ENCODE results near the gene GPBAR1.

The GPBAR1 gene, protein sequence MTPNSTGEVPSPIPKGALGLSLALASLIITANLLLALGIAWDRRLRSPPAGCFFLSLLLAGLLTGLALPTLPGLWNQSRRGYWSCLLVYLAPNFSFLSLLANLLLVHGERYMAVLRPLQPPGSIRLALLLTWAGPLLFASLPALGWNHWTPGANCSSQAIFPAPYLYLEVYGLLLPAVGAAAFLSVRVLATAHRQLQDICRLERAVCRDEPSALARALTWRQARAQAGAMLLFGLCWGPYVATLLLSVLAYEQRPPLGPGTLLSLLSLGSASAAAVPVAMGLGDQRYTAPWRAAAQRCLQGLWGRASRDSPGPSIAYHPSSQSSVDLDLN

DNA sequence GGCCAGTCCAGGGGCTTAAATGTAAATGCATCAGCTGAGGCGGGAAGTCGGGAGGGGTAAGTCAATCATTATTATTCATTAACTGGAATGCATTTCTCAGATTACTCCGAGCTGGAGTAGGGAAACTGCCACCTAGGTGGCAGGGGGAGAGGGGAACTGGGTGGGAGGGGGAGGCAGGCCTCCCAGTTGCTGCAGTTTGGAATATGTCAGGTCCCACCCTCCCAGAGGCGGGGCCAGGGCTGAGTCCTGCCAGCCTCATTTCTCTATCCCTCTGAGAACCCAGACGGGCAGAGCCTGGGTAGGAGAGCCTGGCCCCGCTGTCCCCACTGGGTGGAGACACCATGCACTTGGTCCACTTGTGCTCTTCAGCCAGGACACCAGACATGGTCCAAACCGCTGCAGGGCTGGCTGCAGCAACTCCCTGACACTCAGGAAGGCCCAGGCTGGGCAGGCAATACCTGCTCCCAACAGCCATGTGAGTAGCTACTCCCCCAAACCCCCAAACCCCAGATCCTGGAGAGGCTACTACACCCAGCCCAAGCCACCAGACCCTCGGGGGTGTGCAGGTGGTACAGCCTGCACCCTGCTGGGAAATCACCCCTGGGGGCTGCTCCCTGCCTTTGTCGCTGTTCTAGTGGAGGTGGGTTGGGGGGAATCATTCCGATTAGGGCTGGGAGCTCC lies at the start of gene GPBAR1:
Gene GPBAR1 (plus strand): TSS at position 274 of the 681 bp plus-strand sequence. CDS start 1,710 bp downstream, outside the sequence.
- Mint-ChIP-seq H3K4me1 (ENCODE audit: low read depth) (peaks cover 98% of the 10 kb centered on the region), H3K9me3 (no peaks in the 10 kb centered on the region), H3K4me3 (peak within 1 kb of the TSS; percentile 68), H3K27ac (peak within 1 kb of the TSS; percentile 81), H3K27me3 (no peaks in the 10 kb centered on the region), H3K36me3 (ENCODE audit: low read depth) (peaks cover 45% of the 10 kb centered on the region)
- intact Hi-C loops (cut with micrococcal nuclease) = no loop called here

DNA sequence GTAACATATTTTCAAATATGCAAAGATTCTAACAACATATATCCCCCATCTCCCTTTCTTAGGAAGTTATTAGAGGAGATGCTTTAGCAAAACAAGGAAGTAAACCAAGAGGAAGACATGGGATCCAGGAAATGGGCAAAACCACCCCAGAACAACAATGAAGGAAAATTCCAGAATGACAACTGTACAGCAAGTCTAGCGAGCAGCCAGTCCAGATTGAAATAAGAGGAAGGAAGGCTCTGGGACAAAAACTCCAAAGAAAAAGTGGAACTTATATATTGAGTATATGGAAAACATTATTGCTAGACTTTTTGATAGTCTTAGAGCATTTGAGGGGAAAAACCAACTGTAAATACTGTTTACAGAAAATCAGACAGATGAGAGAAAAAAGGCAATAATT lies 46.7 kb upstream of the GPBAR1 start:
- Mint-ChIP-seq H3K36me3 (ENCODE audit: low read depth) (peaks cover 33% of the 10 kb centered on the region), H3K9me3 (peaks cover 10% of the 10 kb centered on the region), H3K4me3 (no peak overlapping the region), H3K27me3 (no peaks in the 10 kb centered on the region), H3K27ac (peak overlapping the region; percentile 85), H3K4me1 (ENCODE audit: low read depth) (peaks cover 33% of the 10 kb centered on the region)
- intact Hi-C loops (cut with micrococcal nuclease) = no loop called here

DNA sequence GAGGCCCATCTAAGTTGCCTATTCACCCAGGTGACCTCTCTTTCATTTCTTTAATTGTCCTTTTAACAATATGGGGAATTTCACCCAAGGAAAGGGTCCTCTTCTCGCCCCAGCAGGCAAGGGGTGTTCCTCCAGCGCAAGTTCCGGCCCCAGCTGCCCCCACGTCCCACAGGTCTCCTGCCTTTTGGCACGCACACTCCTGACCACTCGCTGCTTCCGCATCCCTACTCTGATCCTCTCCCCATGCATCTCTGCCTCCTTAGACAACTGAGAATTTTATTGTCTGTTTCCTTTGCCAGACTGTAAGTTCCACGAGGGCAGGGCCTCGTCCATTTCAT lies 44.5 kb upstream of the GPBAR1 start:
- Mint-ChIP-seq H3K36me3 (ENCODE audit: low read depth) (peaks cover 48% of the 10 kb centered on the region), H3K4me3 (peak overlapping the region; percentile 95), H3K4me1 (ENCODE audit: low read depth) (peaks cover 44% of the 10 kb centered on the region), H3K27me3 (no peaks in the 10 kb centered on the region), H3K27ac (peak overlapping the region; percentile 99), H3K9me3 (no peaks in the 10 kb centered on the region)
- intact Hi-C loops (cut with micrococcal nuclease) = loop anchor here (5.0 kb wide), 1 partner anchor 41 kb away; no protein-coding TSS in a partner anchor

DNA sequence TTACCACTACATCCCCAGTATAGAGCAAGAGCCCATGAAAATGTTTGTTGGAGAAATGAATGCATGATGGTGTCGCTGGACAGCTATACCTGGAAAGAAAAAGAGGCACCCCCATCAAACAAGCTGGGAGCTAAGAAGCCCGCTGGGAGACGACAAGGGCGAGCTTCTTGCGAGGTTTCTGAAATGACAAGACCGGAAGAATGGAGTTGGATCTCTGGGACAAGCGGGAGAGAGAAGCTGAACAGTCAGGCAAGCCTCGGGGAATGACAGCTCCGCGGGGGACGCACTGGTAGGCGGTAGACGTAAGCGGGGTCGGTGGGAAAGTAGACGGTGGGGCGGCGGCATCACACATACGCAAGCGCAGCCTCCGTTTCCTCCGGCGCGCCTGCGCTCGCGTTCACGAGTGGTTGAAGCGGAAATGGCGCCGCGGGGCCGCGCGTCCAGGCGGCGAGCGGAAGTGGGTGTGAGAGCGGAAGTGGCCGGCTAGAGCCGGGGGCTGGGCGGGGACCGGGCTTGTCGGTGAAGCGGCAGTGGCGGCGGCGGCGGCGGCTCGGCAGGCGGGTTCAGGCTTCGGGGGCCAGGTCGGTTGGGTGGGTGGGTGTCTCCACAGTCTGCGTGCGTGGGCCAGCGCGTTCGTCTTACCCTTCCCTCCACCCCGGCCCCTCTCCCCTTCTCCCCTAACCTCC lies 44.0 kb upstream of the GPBAR1 start, which contains the start of gene ARPC2:
Gene ARPC2 (plus strand): TSS at position 516 of the 686 bp plus-strand sequence. CDS start 282 bp downstream, outside the sequence.
- intact Hi-C loops (cut with micrococcal nuclease) = loop anchor here (5.0 kb wide), 1 partner anchor 40 kb away; no protein-coding TSS in a partner anchor
- H3K4me3 Mint-ChIP-seq = peak within 1 kb of the TSS; percentile 95
- H3K9me3 Mint-ChIP-seq = no peaks in the 10 kb centered on the region
- peaks cover 53% of the 10 kb centered on the region for H3K36me3 Mint-ChIP-seq (ENCODE audit: low read depth)
- no peaks in the 10 kb centered on the region for H3K27me3 Mint-ChIP-seq
- H3K27ac Mint-ChIP-seq = peak within 1 kb of the TSS; percentile 99
- H3K4me1 Mint-ChIP-seq (ENCODE audit: low read depth) = peaks cover 49% of the 10 kb centered on the region

DNA sequence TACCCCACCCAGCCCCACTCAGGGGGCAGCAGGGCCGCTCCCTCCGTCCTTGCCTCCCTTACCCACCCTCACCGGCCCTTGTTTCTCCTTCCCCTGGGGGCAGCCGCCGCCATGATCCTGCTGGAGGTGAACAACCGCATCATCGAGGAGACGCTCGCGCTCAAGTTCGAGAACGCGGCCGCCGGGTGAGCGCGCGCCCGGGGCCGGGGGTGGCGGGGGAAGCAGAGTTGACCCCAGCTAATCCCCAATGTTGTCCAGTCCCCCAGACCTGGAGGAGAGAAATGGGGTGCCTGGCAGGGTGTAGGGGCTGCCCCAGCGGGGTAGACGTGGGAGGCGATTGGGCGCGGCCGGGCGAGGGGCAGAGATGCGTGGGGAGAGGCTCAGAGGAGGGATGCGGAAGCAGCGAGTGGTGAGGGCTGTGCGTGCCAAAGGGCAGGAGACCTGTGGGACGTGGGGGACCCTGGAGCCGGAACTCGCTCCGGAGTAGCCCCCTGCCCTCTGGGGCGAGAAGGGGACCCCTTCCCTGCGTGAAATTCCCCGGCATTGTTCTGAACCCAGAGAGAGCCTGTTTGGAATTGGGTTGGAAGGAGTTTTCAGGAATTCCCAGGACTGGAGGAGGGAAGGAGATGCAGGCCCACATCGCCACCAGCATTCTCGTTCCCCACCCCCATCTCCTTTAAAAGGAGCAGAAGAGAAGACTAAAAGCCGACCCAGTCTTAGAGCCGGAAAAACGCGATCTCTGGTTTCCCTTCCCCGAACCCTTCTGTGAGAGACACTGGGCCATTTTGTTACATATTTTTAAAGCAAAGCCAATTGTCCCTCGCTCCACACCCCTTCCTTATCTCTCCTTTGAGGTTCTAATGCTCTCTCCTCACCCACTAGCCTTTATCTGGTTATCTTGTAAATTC lies 43.2 kb upstream of the GPBAR1 start:
- Mint-ChIP-seq H3K36me3 (ENCODE audit: low read depth) (peaks cover 60% of the 10 kb centered on the region), H3K4me1 (ENCODE audit: low read depth) (peaks cover 54% of the 10 kb centered on the region), H3K27ac (peak overlapping the region; percentile 99), H3K27me3 (no peaks in the 10 kb centered on the region), H3K4me3 (peak overlapping the region; percentile 95), H3K9me3 (no peaks in the 10 kb centered on the region)
- intact Hi-C loops (cut with micrococcal nuclease) = loop anchor here (1.0 to 5.0 kb wide), 2 partner anchors 12 to 40 kb away; no protein-coding TSS in a partner anchor

DNA sequence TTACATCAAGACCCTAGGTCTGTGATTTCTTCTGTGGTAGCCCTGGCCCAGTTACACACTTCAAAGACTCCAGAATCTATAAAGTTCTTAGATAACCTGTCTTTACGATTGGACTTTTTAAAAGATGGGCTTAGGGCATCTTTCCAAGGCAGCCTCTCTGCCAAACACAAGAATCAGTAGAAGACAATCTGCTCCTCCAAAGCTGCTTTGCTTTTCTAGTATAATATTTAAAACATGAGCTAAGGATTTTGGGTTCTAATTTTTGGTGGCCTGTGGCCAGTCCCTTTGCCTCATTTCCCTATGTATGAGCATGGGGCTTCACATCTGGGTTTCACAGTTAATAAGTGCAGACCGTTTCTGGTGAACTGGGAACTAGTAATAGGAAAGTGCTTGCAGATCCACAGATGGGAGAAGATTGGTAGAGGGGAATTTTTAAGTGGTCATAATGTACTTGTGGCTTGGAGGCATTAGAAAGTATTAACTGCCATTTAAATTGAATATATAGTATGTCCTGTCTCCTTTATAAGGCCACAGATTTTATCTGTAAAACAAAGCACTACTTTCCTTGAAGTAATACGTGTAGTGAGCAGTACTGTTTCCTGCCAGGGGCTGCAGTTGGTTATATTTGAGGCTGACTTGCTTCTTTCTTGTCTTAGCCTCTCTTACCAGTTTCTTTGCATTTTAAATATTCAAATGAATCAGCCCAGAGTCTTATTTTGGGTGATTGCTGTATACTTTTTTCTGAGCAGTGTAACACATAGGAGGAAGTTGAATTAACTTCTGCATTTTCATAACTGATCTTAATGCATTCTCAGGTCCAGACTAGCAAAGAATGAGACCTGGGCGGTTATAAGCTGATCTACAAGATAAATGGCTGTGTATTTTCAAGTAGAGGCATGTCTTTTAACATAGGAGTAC lies 42.3 kb upstream of the GPBAR1 start:
- no peaks in the 10 kb centered on the region for H3K9me3 Mint-ChIP-seq
- peaks cover 69% of the 10 kb centered on the region for H3K36me3 Mint-ChIP-seq (ENCODE audit: low read depth)
- peak overlapping the region; percentile 99 for H3K27ac Mint-ChIP-seq
- H3K27me3 Mint-ChIP-seq = no peaks in the 10 kb centered on the region
- H3K4me3 Mint-ChIP-seq = peak overlapping the region; percentile 95
- peaks cover 62% of the 10 kb centered on the region for H3K4me1 Mint-ChIP-seq (ENCODE audit: low read depth)
- intact Hi-C loops (cut with micrococcal nuclease) = loop anchor here (1.0 to 5.0 kb wide), 2 partner anchors 11 to 39 kb away; no protein-coding TSS in a partner anchor

DNA sequence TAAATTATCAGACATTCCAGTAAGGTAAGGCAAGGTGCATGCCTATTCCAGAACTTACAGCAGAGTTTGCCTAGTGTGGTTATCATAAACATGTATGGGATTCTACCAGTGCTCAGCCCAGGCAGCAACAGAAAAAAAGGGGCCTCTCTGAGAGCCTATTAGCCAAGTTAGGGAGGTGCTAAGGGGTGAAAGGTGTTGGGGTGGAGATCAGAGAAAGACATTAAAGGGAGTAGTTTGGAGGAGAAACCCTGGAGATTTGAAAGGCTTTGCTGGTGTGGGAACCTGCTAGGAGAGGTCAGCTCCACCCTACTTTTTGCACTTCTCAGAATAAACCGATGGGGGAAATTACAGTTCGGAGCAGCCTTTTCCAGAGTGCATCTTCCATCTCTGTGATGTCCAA lies 40.9 kb upstream of the GPBAR1 start:
- Mint-ChIP-seq H3K27ac (peak overlapping the region; percentile 99), H3K4me1 (ENCODE audit: low read depth) (peaks cover 62% of the 10 kb centered on the region), H3K9me3 (no peaks in the 10 kb centered on the region), H3K27me3 (no peaks in the 10 kb centered on the region), H3K36me3 (ENCODE audit: low read depth) (peaks cover 83% of the 10 kb centered on the region), H3K4me3 (peak overlapping the region; percentile 95)
- intact Hi-C loops (cut with micrococcal nuclease) = loop anchor here (5.0 kb wide), 2 partner anchors 33 to 37 kb away; no protein-coding TSS in a partner anchor

DNA sequence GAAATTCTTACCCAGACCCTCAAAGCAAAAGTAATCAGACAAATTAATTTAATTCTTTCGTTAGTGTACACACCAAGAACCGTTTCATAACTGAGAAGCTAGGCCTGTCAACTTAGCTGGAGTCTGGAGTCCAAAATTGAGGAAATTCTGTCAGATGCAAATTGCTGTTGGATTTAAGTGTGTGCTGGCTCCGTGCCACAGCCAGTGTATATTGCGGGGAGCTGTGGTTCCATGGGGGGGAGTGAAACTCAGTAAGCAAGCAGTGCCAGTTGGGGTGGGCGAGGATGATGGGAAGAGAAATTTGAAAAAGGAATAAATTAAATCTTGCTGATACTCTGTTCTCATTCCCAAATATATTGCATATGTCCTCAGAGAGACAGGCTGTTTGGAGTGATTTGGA lies 39.8 kb upstream of the GPBAR1 start:
- intact Hi-C loops (cut with micrococcal nuclease) = loop anchor here (5.0 kb wide), 1 partner anchor 34 kb away; no protein-coding TSS in a partner anchor
- H3K27ac Mint-ChIP-seq = peak overlapping the region; percentile 50
- no peaks in the 10 kb centered on the region for H3K27me3 Mint-ChIP-seq
- peaks cover 94% of the 10 kb centered on the region for H3K36me3 Mint-ChIP-seq (ENCODE audit: low read depth)
- H3K4me3 Mint-ChIP-seq = peak overlapping the region; percentile 95
- peaks cover 66% of the 10 kb centered on the region for H3K4me1 Mint-ChIP-seq (ENCODE audit: low read depth)
- no peaks in the 10 kb centered on the region for H3K9me3 Mint-ChIP-seq

DNA sequence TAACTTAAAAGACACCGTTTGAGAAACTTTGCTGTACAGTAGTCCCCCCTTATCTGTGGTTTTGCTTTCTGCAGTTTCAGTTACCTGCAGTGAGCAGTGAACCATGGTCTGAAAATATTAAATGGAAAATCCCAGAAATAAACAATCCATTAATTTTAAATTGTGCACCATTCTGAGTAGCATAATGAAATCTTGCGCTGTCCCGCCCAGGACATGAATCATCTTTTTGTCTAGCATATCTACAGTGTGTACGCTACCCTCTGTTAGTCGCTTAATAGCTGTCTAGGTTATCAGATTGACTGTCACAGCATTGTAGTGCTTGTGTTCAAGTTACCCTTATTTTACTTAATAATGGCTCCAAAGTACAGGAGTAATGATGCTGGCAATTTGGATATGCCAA lies 37.8 kb upstream of the GPBAR1 start:
- intact Hi-C loops (cut with micrococcal nuclease) = loop anchor here (5.0 kb wide), 1 partner anchor 36 kb away; no protein-coding TSS in a partner anchor
- Mint-ChIP-seq H3K27ac (no peak overlapping the region), H3K4me1 (ENCODE audit: low read depth) (peaks cover 77% of the 10 kb centered on the region), H3K4me3 (no peak overlapping the region), H3K36me3 (ENCODE audit: low read depth) (peaks cover 98% of the 10 kb centered on the region), H3K9me3 (no peaks in the 10 kb centered on the region), H3K27me3 (no peaks in the 10 kb centered on the region)

DNA sequence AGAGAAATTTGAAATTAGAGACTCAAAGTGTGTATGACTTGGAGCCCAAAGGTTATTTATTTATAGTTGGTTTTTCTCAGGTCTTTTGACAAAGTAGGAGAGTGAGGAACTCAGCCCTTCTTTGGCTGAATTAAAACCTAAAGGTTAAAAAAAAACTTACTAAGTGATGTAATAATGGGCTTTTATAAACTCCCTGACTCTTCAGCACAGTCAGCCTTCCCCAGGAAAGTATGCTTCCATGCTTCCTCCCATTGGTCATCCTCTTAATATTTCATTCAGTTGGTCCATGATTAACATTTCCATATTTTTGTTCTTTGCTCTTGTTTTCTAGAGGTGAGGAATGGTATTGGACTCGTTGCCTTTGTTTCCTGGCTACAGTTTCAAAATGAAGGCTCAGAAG lies 36.6 kb upstream of the GPBAR1 start:
- Mint-ChIP-seq H3K4me3 (peak overlapping the region; percentile 4), H3K27me3 (no peaks in the 10 kb centered on the region), H3K36me3 (ENCODE audit: low read depth) (peaks cover 99% of the 10 kb centered on the region), H3K4me1 (ENCODE audit: low read depth) (peaks cover 86% of the 10 kb centered on the region), H3K27ac (no peak overlapping the region), H3K9me3 (no peaks in the 10 kb centered on the region)
- intact Hi-C loops (cut with micrococcal nuclease) = loop anchor here (5.0 kb wide), 1 partner anchor 37 kb away; no protein-coding TSS in a partner anchor

DNA sequence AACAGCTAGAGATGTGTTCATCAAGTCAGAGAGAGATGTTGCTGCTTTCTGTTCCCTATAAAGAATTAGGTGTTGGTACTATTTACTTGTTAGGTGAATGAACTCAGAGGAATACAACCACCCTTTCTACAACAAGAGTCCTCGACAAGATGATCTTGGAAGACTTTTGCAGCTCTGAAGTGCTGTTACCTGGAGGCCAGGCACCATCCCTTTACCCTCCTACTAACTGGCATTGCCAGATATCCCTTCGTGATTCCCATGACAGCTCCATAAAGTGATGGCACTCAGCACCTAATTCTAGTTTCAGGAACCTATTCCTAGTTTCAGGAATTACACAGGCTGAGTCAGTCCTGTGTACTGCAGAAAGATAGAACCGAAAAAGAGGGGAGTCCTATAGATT lies 33.9 kb upstream of the GPBAR1 start:
- H3K9me3 Mint-ChIP-seq = no peaks in the 10 kb centered on the region
- H3K4me1 Mint-ChIP-seq (ENCODE audit: low read depth) = peaks cover 78% of the 10 kb centered on the region
- peaks cover 94% of the 10 kb centered on the region for H3K36me3 Mint-ChIP-seq (ENCODE audit: low read depth)
- no peak overlapping the region for H3K4me3 Mint-ChIP-seq
- H3K27me3 Mint-ChIP-seq = no peaks in the 10 kb centered on the region
- intact Hi-C loops (cut with micrococcal nuclease) = no loop called here
- H3K27ac Mint-ChIP-seq = peak overlapping the region; percentile 48
